ENCODE results near the gene PRLH.

PRLH gene

GRCh38 chr2:237566401-237567235 is at the start of gene PRLH:
Gene PRLH (plus strand): TSS chr2:237566574. CDS start chr2:237566574, 0 bp downstream.
- in situ Hi-C loops (cut with MboI; ENCODE audit: low sequenced_read_pairs): no loop called here

- in situ Hi-C loops (cut with MboI; ENCODE audit: low sequenced_read_pairs): no loop called here
These were observed 49.2 kb upstream of the PRLH start for GRCh38 chr2:237517163-237517562.

- in situ Hi-C loops (cut with MboI; ENCODE audit: low sequenced_read_pairs): no loop called here
These were observed 48.4 kb upstream of the PRLH start for GRCh38 chr2:237517990-237518389.

GRCh38 chr2:237519506-237520245 is 46.7 kb upstream of the PRLH start:
- in situ Hi-C loops (cut with MboI; ENCODE audit: low sequenced_read_pairs): no loop called here

GRCh38 chr2:237520290-237520689 is 46.1 kb upstream of the PRLH start:
- in situ Hi-C loops (cut with MboI; ENCODE audit: low sequenced_read_pairs): no loop called here

- in situ Hi-C loops (cut with MboI; ENCODE audit: low sequenced_read_pairs): no loop called here
These were observed 41.7 kb upstream of the PRLH start for GRCh38 chr2:237524631-237525030.

GRCh38 chr2:237525559-237526157 is 40.7 kb upstream of the PRLH start:
- in situ Hi-C loops (cut with MboI; ENCODE audit: low sequenced_read_pairs): no loop called here

GRCh38 chr2:237527233-237527632 is 39.1 kb upstream of the PRLH start:
- in situ Hi-C loops (cut with MboI; ENCODE audit: low sequenced_read_pairs): no loop called here

GRCh38 chr2:237527766-237528165 is 38.6 kb upstream of the PRLH start:
- in situ Hi-C loops (cut with MboI; ENCODE audit: low sequenced_read_pairs): no loop called here

GRCh38 chr2:237529452-237530402 is 36.6 kb upstream of the PRLH start:
- in situ Hi-C loops (cut with MboI; ENCODE audit: low sequenced_read_pairs): no loop called here

- in situ Hi-C loops (cut with MboI; ENCODE audit: low sequenced_read_pairs): no loop called here
These were observed 35.6 kb upstream of the PRLH start for GRCh38 chr2:237530472-237531433.

GRCh38 chr2:237532160-237532559 is 34.2 kb upstream of the PRLH start:
- in situ Hi-C loops (cut with MboI; ENCODE audit: low sequenced_read_pairs): no loop called here

- in situ Hi-C loops (cut with MboI; ENCODE audit: low sequenced_read_pairs): no loop called here
These were observed 32.7 kb upstream of the PRLH start for GRCh38 chr2:237533668-237534161.

GRCh38 chr2:237534380-237534779 is 32.0 kb upstream of the PRLH start:
- in situ Hi-C loops (cut with MboI; ENCODE audit: low sequenced_read_pairs): no loop called here

- in situ Hi-C loops (cut with MboI; ENCODE audit: low sequenced_read_pairs): no loop called here
These were observed 30.8 kb upstream of the PRLH start for GRCh38 chr2:237535385-237536082.

GRCh38 chr2:237536083-237536415 is 30.3 kb upstream of the PRLH start:
- in situ Hi-C loops (cut with MboI; ENCODE audit: low sequenced_read_pairs): no loop called here

GRCh38 chr2:237536617-237537016 is 29.8 kb upstream of the PRLH start:
- in situ Hi-C loops (cut with MboI; ENCODE audit: low sequenced_read_pairs): no loop called here

GRCh38 chr2:237538001-237538720 is 28.2 kb upstream of the PRLH start:
- in situ Hi-C loops (cut with MboI; ENCODE audit: low sequenced_read_pairs): no loop called here
